Heart left ventricle (tissue), 16 donors: ENCODE data around the gene ATXN1. TPM values are rescaled to one million over a fixed set of nuclear protein-coding genes. Genes with fewer than 3 reads are reported as not detected.
A peak's percentile ranks its signal among the peaks of the same experiment; 100 is the strongest.

Source experiments
- ATAC-seq, 4 donors: fragments of 200-7000 bp; cut with Tn5 transposase; one replicate each; pipeline ENCODE4 v1.9.1; 2020 to 2022; ENCODE audit warnings: moderate library complexity in 4 of 4, mild to moderate bottlenecking in 3 of 4, moderate number of reproducible peaks in 1 of 4
- DNase-seq, 5 donors: peaks; one replicate each; pipeline ENCODE4 v3.0.0-alpha.2; 2020
- H3K27ac ChIP-seq, 12 donors: fragments of 200-600 bp; sonication (generic) in 4 of 12; one replicate each; pipeline versions ENCODE4 v1.5.0 to v1.8.0; 2016 to 2022; ENCODE audit warnings: mild to moderate bottlenecking in 2 of 12
- H3K27me3 ChIP-seq, 9 donors: fragments of 200-600 bp; sonication (generic) in 2 of 9; one replicate each; pipeline versions ENCODE4 v1.5.1 to v1.8.0; 2016 to 2022; ENCODE audit warnings: mild to moderate bottlenecking in 3 of 9
- H3K36me3 ChIP-seq, 9 donors: fragments of 200-600 bp; sonication (generic) in 2 of 9; one replicate each; pipeline versions ENCODE4 v1.5.0 to v1.8.0; 2018 to 2022; ENCODE audit warnings: mild to moderate bottlenecking in 2 of 9
- H3K4me1 ChIP-seq, 12 donors: fragments of 200-600 bp; sonication (generic) in 4 of 12; one replicate each; pipeline versions ENCODE4 v1.5.0 to v1.8.0; 2016 to 2022; ENCODE audit warnings: mild to moderate bottlenecking in 3 of 12
- H3K4me3 ChIP-seq, 12 donors: fragments of 200-600 bp; sonication (generic) in 4 of 12; one replicate each; pipeline versions ENCODE4 v1.5.0 to v1.8.0; 2017 to 2022; ENCODE audit warnings: mild to moderate bottlenecking in 9 of 12, moderate library complexity in 4 of 12
- H3K9me3 ChIP-seq, 12 donors: fragments of 200-600 bp; sonication (generic) in 4 of 12; one replicate each; pipeline versions ENCODE4 v1.5.0 to v1.8.0; 2016 to 2022; ENCODE audit warnings: mild to moderate bottlenecking in 1 of 12
- CTCF ChIP-seq, 12 donors: fragments of 200-600 bp; sonication (generic) in 4 of 12; IDR thresholded peaks; one replicate each; pipeline versions ENCODE4 v1.5.0 to v1.8.0; 2018 to 2022; ENCODE audit warnings: antibody characterized with exemption in 12 of 12, mild to moderate bottlenecking in 5 of 12
- POLR2A ChIP-seq, 2 donors: fragments of 450-650 bp; IDR thresholded peaks; one replicate each; pipeline ENCODE4 v1.6.1; 2017; ENCODE audit warnings: antibody characterized with exemption in 2 of 2, mild to moderate bottlenecking in 2 of 2, moderate library complexity in 2 of 2
- WGBS, 4 donors: extraction: QIAGEN DNeasy Blood & Tissue Kit in 2 of 4; methylation state at CpG; one replicate each; pipeline versions ENCODE4 v1.1.5 to v1.1.7; 2013 to 2018; 5-methylcytosine and 5-hydroxymethylcytosine counted together
- intact Hi-C, 10 donors: fragments of 100-400 bp; cut with DNase I; formaldehyde crosslinking; loops; one replicate each; pipeline versions ENCODE4 v1.11.1 to v1.14.2; 2022
- polyA plus RNA-seq, 2 donors: library from polyadenylated mRNA; stranded (reverse); fragments of 200-250 nt; gene quantifications; one replicate each; pipeline ENCODE4 v1.2.3, GENCODE V29; 2013
- total RNA-seq, 9 donors: library from RNA; depleted of rRNA in 2 of 9; stranded (reverse); fragments of >200 nt in 2 of 9; fragmentation: NEBNext Ultra II Directional in 3 of 9; extraction: Animal tissue kit (Norgen Biotek cat#: 25700) in 3 of 9; gene quantifications; one replicate each; pipeline versions ENCODE4 v1.1.0 to v1.2.4, GENCODE V29; 2016 to 2023
- donor health status: ischemic (EF 13 %, LVEDD 7.1; RV severe dilation, severe dysfunction).
- donor health status: healthy with polysubstance abuse.
- donor health status: DM: no; HTN: yes; CAD: no.
- donor health status: DM: no; HTN: no; CAD: no.
- donor health status: ischemic (EF 25% LVEDD 6.9; RV normal size, moderate dysfunction).
- donor health status: ischemic (EF 25% LVEDD 5.7; RV mildly dilated, moderate dysfunction).
- donor health status: healthy.
- donor health status: DM: yes; HTN: yes; CAD: no.
- donor health status: ischemic (EF 35%, LVEDD 5.7; RV mildly dilated, moderate dysfunction).
- donor health status: nonischemic (EF 11% LVEDD 7.7; RV severe dilation, severe dysfunction).
- donor health status: DM: yes; HTN: yes; CAD: no.
- donor health status: PGD.
- donor health status: ischemic (EF 29% LVEDD 5.4; RV normal size, mild dysfunction).
- donor health status: nonischemic (EF 23%, LVEDD 6.1; RV moderate dilation, normal function).

The ATXN1 gene
- total and polyA plus RNA-seq, 11 donors, result 8.7 to 51.8 (median 36.0) TPM

DNA sequence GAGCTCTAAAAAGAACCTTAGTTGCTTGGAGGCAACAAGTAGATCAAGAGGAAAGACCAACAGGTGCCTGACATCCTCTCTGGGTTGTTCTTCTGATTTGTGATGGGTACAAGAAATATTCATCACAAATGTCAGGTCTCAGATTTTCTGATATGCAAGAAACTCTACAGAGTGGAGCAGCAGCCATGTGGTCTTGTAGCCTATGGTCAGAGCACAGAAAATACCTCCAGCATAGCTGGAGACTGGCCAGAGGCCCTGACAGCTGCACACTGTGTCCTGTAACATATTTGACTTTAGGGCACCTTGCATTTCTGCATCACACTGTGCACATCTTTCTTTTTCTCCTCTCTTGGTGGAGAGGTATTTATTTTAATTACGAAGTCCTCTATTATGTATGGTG is 406.6 kb downstream of the ATXN1 start:
- peak in 1 of 4 donors; percentile 31 for ATAC-seq
- Histone ChIP-seq H3K9me3 (no peaks in the 10 kb centered on the region), H3K4me3 (no peak overlapping the region), H3K36me3 (no peaks in the 10 kb centered on the region), H3K27me3 (no peaks in the 10 kb centered on the region), H3K27ac (no peak overlapping the region), H3K4me1 (peaks cover 0 to 17% (median 0%) of the 10 kb centered on the region in 12 donors)
- DNase-seq, result no peak
- WGBS, 4 donors, result 88 to 100% (median 94%) methylated on average over 1 of the region's 1 CpG
- no peak for TF ChIP-seq POLR2A (IDR thresholded peaks at IDR 0.05)
- TF ChIP-seq CTCF (IDR thresholded peaks at IDR 0.05), result no peak
- intact Hi-C loops, result no loop called here

GRCh38 chr6:16352821-16353438 is 408.3 kb downstream of the ATXN1 start:
- WGBS, 4 donors, result 92 to 98% (median 94%) methylated on average over 19 of the region's 19 CpGs
- Histone ChIP-seq H3K9me3 (no peaks in the 10 kb centered on the region), H3K27ac (peak overlapping the region in 3 of 12 donors; percentile 41 to 60 (median 42))

GRCh38 chr6:16352258-16352635 is 409.0 kb downstream of the ATXN1 start:
- Histone ChIP-seq H3K36me3 (no peaks in the 10 kb centered on the region), H3K27ac (peak overlapping the region in 6 of 12 donors; percentile 17 to 60 (median 43)), H3K4me3 (no peak overlapping the region), H3K4me1 (peaks cover 0 to 17% (median 0%) of the 10 kb centered on the region in 12 donors), H3K9me3 (no peaks in the 10 kb centered on the region), H3K27me3 (no peaks in the 10 kb centered on the region)
- DNase-seq (no peak), ATAC-seq (peak; percentile 11 to 82 (median 68))
- intact Hi-C loops, result no loop called here
- TF ChIP-seq CTCF (IDR thresholded peaks at IDR 0.05), result no peak
- TF ChIP-seq POLR2A (IDR thresholded peaks at IDR 0.05), result no peak
- WGBS, 4 donors, result 49 to 57% (median 52%) methylated on average over 5 of the region's 5 CpGs

More at GRCh38 chr6:16352821-16353438, 408.3 kb downstream of the ATXN1 start:
- ATAC-seq (no peak), DNase-seq (no peak)
- intact Hi-C loops, result no loop called here
- Histone ChIP-seq H3K27me3 (no peaks in the 10 kb centered on the region), H3K36me3 (no peaks in the 10 kb centered on the region), H3K4me3 (no peak overlapping the region), H3K4me1 (peaks cover 0 to 17% (median 0%) of the 10 kb centered on the region in 12 donors)
- TF ChIP-seq POLR2A (IDR thresholded peaks at IDR 0.05) (no peak), CTCF (IDR thresholded peaks at IDR 0.05) (no peak)

- DNase-seq, result no peak
- no peaks in the 10 kb centered on the region for H3K36me3 ChIP-seq
- no peak overlapping the region for H3K27ac ChIP-seq
- H3K4me1 ChIP-seq, result peaks cover 0 to 31% (median 17%) of the 10 kb centered on the region in 12 donors
- no peak overlapping the region for H3K4me3 ChIP-seq
- TF ChIP-seq CTCF (IDR thresholded peaks at IDR 0.05) (no peak), POLR2A (IDR thresholded peaks at IDR 0.05) (no peak)
- H3K27me3 ChIP-seq, result no peaks in the 10 kb centered on the region
- ATAC-seq, result no peak
- H3K9me3 ChIP-seq, result no peaks in the 10 kb centered on the region
- WGBS, 4 donors, result 88 to 94% (median 89%) methylated on average over 2 of the region's 2 CpGs
- intact Hi-C loops, result no loop called here
Observed at GRCh38 chr6:16349544-16349943, 411.7 kb downstream of the ATXN1 start.
